HFFc6 (cell line): ENCODE results near the gene DHX36. TPM values are rescaled to one million over a fixed set of nuclear protein-coding genes. Genes with fewer than 3 reads are reported as not detected.
A peak's percentile ranks its signal among the peaks of the same experiment; 100 is the strongest.

ENCODE experiments used
- DNase-seq: peaks from one replicate; pipeline ENCODE4 v3.0.0-alpha.2; 2018
- H3K27ac Mint-ChIP-seq: 2 replicates; pipeline ENCODE4 v1.8.0; 2020; ENCODE audit warnings: mild to moderate bottlenecking, mixed read lengths
- H3K27me3 Mint-ChIP-seq: 2 replicates; pipeline ENCODE4 v1.8.0; 2021; ENCODE audit warnings: mild to moderate bottlenecking, moderate library complexity, mixed read lengths; ENCODE audit not compliant: insufficient read depth
- H3K36me3 Mint-ChIP-seq: 2 replicates; pipeline ENCODE4 v1.8.0; 2021; ENCODE audit warnings: low read depth, mixed read lengths
- H3K4me1 Mint-ChIP-seq: 2 replicates; pipeline ENCODE4 v1.8.0; 2020; ENCODE audit warnings: low read depth, mixed read lengths
- H3K4me3 Mint-ChIP-seq: 2 replicates; pipeline ENCODE4 v1.8.0; 2020; ENCODE audit warnings: mild to moderate bottlenecking, moderate library complexity, mixed read lengths
- H3K9me3 Mint-ChIP-seq: 2 replicates; pipeline ENCODE4 v1.8.0; 2020; ENCODE audit warnings: mild to moderate bottlenecking, mixed read lengths
- total RNA-seq, 6 experiments: library from RNA; stranded (reverse); fragmentation: NEBNext Ultra II Directional; extraction: Animal tissue kit (Norgen Biotek cat#: 25700); gene quantifications; 2 replicates in 1 of 6; 3 replicates in 5 of 6; pipeline ENCODE4 v1.2.3, GENCODE V29; 2021
- TF ChIP-seq, protein P1 (sequence below): fragments of 200-600 bp; sonication (generic); IDR thresholded peaks from 2 replicates; pipeline ENCODE4 v1.5.0; 2021; ENCODE audit warnings: antibody characterized with exemption, mild to moderate bottlenecking

Gene DHX36
- total RNA-seq, 6 experiments from 2014 or later, result 49.3 to 62.9 (median 55.7) TPM

GRCh38 chr3:154250291-154250690 is 74.0 kb downstream of the DHX36 start:
- peaks cover 22% of the 10 kb centered on the region for H3K36me3 Mint-ChIP-seq
- H3K4me1 Mint-ChIP-seq, result peaks cover 11% of the 10 kb centered on the region
- H3K27ac Mint-ChIP-seq, result no peak overlapping the region
- H3K9me3 Mint-ChIP-seq, result no peaks in the 10 kb centered on the region
- H3K27me3 Mint-ChIP-seq, result no peaks in the 10 kb centered on the region; the same call in none of the 2 replicates
- no peak overlapping the region for H3K4me3 Mint-ChIP-seq
- no peak for DNase-seq
- TF ChIP-seq, protein P1, sequence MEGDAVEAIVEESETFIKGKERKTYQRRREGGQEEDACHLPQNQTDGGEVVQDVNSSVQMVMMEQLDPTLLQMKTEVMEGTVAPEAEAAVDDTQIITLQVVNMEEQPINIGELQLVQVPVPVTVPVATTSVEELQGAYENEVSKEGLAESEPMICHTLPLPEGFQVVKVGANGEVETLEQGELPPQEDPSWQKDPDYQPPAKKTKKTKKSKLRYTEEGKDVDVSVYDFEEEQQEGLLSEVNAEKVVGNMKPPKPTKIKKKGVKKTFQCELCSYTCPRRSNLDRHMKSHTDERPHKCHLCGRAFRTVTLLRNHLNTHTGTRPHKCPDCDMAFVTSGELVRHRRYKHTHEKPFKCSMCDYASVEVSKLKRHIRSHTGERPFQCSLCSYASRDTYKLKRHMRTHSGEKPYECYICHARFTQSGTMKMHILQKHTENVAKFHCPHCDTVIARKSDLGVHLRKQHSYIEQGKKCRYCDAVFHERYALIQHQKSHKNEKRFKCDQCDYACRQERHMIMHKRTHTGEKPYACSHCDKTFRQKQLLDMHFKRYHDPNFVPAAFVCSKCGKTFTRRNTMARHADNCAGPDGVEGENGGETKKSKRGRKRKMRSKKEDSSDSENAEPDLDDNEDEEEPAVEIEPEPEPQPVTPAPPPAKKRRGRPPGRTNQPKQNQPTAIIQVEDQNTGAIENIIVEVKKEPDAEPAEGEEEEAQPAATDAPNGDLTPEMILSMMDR, result no peak

DNA sequence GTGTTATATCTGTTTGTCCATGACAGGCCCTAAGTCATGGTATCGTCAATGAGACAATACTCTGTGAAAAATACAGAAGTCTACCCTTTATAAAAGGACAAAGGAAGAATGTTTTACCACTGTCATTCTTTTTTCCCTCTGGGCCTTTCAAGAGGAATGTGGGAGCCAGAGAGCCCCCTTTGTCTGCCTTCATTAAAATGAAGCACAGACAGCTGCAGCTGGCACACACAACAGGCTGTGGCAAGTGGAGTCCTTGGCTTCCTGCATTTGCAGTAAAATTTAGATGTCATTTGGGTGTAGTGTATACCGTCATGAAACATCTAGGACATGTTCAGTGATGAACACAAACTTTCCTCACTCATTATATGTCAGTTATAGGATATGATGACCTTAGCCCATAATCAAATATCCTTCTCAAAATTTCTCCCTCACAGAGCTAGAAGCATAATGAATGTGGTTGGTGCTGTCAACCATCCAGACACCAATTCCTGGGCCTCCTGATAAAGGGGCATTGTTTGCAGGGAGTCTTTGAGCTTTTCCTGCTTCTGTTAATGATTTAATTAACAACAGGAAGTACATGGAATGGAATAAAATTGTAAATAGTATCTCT is 76.4 kb downstream of the DHX36 start:
- Mint-ChIP-seq H3K4me1 (peaks cover 25% of the 10 kb centered on the region), H3K27ac (no peak overlapping the region), H3K4me3 (no peak overlapping the region)

DNA sequence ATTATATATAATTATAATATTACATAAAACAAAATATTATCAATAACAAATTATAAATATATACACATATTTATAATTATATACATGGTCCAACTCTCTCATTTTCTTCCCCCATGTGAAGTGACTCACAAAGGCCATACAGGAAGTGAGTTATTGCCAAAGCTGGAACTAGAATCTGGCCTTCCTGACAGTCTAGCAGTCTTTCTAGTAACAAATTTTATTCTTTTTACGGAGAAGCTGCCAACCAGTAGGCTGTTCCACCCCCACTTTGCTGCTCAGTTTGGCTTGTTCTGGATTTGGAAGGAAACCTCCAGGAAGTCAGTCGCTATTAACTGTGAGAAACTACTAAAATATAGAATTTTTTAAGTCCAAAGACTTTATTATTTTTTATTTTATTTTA is 79.6 kb downstream of the DHX36 start:
- TF ChIP-seq, protein P1, result no peak
- DNase-seq, result no peak
- Mint-ChIP-seq H3K27ac (no peak overlapping the region), H3K4me3 (no peak overlapping the region), H3K36me3 (peaks cover 12% of the 10 kb centered on the region; the same call in 1 of the 2 replicates), H3K9me3 (no peaks in the 10 kb centered on the region), H3K4me1 (peaks cover 22% of the 10 kb centered on the region), H3K27me3 (no peaks in the 10 kb centered on the region; the same call in none of the 2 replicates)

More for the DNA sequence above, 76.4 kb downstream of the DHX36 start:
- Mint-ChIP-seq H3K9me3 (no peaks in the 10 kb centered on the region), H3K27me3 (no peaks in the 10 kb centered on the region; the same call in none of the 2 replicates), H3K36me3 (peaks cover 22% of the 10 kb centered on the region)
- TF ChIP-seq, protein P1, result no peak
- no peak for DNase-seq

- TF ChIP-seq, protein P1, result no peak
- Mint-ChIP-seq H3K36me3 (0 out of 2 replicates have a peak, but pooled peaks cover 9% of the 10 kb centered on the region), H3K27ac (peak overlapping the region; percentile 54), H3K27me3 (no peaks in the 10 kb centered on the region; the same call in none of the 2 replicates), H3K4me1 (peaks cover 22% of the 10 kb centered on the region), H3K9me3 (no peaks in the 10 kb centered on the region), H3K4me3 (no peak overlapping the region)
- DNase-seq, result no peak
These were observed 80.9 kb downstream of the DHX36 start for GRCh38 chr3:154243353-154243752.

DNA sequence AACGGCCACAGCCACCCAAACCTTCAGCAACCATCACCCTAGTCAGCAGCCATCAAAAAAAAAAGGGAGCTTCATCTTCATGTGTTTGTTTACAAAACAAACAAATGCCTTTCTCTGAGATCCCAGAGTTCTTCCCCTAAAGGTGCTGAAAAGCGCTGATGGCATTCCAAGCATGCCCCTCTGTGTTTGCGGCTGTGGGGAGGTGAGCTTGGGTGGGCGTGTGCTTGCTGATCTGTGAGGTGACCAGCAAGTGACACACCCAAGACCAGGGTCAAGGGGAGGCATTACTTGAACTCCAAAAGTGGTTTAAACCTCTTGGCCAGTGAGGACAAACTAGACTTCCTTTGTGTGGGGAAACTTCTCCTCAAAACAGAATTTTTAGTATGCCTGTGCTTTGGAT is 81.5 kb downstream of the DHX36 start:
- no peaks in the 10 kb centered on the region for H3K9me3 Mint-ChIP-seq
- H3K4me3 Mint-ChIP-seq, result no peak overlapping the region
- no peak for DNase-seq
- peaks cover 22% of the 10 kb centered on the region for H3K4me1 Mint-ChIP-seq
- H3K36me3 Mint-ChIP-seq, result 0 out of 2 replicates have a peak, but pooled peaks cover 9% of the 10 kb centered on the region
- H3K27ac Mint-ChIP-seq, result no peak overlapping the region
- TF ChIP-seq, protein P1, result no peak
- no peaks in the 10 kb centered on the region; the same call in none of the 2 replicates for H3K27me3 Mint-ChIP-seq
